Loucy (cell line): ENCODE data around the gene GPR151.

Experiments used
- H2AFZ ChIP-seq: fragments of 200-600 bp; sonication (generic); 2 replicates; pipeline ENCODE4 v1.6.0; 2016; ENCODE audit warnings: antibody characterized with exemption, mild to moderate bottlenecking, low read length, moderate library complexity
- H3F3A ChIP-seq: fragments of 200-600 bp; 2 replicates; pipeline ENCODE4 v1.6.0; 2016; ENCODE audit warnings: antibody characterized with exemption, low read depth, mild to moderate bottlenecking
- H3K27me3 ChIP-seq: fragments of 200-600 bp; sonication (generic); 2 replicates; pipeline ENCODE4 v1.6.1; 2014; ENCODE audit warnings: low read length, mild to moderate bottlenecking; ENCODE audit not compliant: insufficient read depth, poor library complexity, severe bottlenecking
- H3K36me3 ChIP-seq: fragments of 200-600 bp; sonication (generic); 2 replicates; pipeline ENCODE4 v1.6.1; 2016; ENCODE audit warnings: low read length; ENCODE audit not compliant: insufficient read depth
- H3K4me1 ChIP-seq: fragments of 200-600 bp; sonication (generic); 2 replicates; pipeline ENCODE4 v1.5.1; 2014; ENCODE audit warnings: low read length, mild to moderate bottlenecking; ENCODE audit not compliant: insufficient read depth, poor library complexity, severe bottlenecking
- H3K4me2 ChIP-seq: fragments of 200-600 bp; sonication (generic); 2 replicates; pipeline ENCODE4 v1.6.0; 2014; ENCODE audit warnings: antibody characterized with exemption, low read length, low read depth, mild to moderate bottlenecking; ENCODE audit not compliant: poor library complexity, severe bottlenecking
- H3K4me3 ChIP-seq: fragments of 200-600 bp; sonication (generic); 2 replicates; pipeline ENCODE4 v1.5.1; 2014; ENCODE audit warnings: low read length, mild to moderate bottlenecking, mixed read lengths; ENCODE audit not compliant: poor library complexity, severe bottlenecking
- H3K79me2 ChIP-seq: fragments of 200-600 bp; sonication (generic); 2 replicates; pipeline ENCODE4 v1.6.1; 2014; ENCODE audit warnings: low read length; ENCODE audit not compliant: insufficient read depth
- H3K9ac ChIP-seq: fragments of 200-600 bp; sonication (generic); 2 replicates; pipeline ENCODE4 v1.6.0; 2014; ENCODE audit warnings: mild to moderate bottlenecking, low read depth, low read length, moderate library complexity; ENCODE audit not compliant: poor library complexity, severe bottlenecking
- H3K9me2 ChIP-seq: fragments of 200-600 bp; sonication (generic); replicated peaks from 2 replicates; pipeline ENCODE4 v1.6.1; 2016; ENCODE audit warnings: low read depth, low read length, mixed read lengths
- H3K9me3 ChIP-seq: fragments of 200-600 bp; sonication (generic); 2 replicates; pipeline ENCODE4 v1.6.1; 2014; ENCODE audit warnings: mild to moderate bottlenecking, antibody characterized with exemption, low read length, low read depth; ENCODE audit not compliant: insufficient read depth
- H4K20me1 ChIP-seq: fragments of 200-600 bp; sonication (generic); 2 replicates; pipeline ENCODE4 v1.6.0; 2014; ENCODE audit warnings: antibody characterized with exemption, low read length, mild to moderate bottlenecking; ENCODE audit not compliant: insufficient read depth, poor library complexity, severe bottlenecking
- CTCF ChIP-seq: fragments of 200-600 bp; sonication (generic); conservative IDR thresholded peaks from 2 replicates; pipeline ENCODE4 v1.5.1; 2014; ENCODE audit warnings: mild to moderate bottlenecking, antibody characterized with exemption, low read length
- EZH2phosphoT487 ChIP-seq: fragments of 200-600 bp; IDR thresholded peaks from 2 replicates; pipeline ENCODE4 v1.6.1; 2018; ENCODE audit warnings: antibody characterized with exemption, mild to moderate bottlenecking, moderate library complexity, borderline replicate concordance

The GPR151 gene

DNA sequence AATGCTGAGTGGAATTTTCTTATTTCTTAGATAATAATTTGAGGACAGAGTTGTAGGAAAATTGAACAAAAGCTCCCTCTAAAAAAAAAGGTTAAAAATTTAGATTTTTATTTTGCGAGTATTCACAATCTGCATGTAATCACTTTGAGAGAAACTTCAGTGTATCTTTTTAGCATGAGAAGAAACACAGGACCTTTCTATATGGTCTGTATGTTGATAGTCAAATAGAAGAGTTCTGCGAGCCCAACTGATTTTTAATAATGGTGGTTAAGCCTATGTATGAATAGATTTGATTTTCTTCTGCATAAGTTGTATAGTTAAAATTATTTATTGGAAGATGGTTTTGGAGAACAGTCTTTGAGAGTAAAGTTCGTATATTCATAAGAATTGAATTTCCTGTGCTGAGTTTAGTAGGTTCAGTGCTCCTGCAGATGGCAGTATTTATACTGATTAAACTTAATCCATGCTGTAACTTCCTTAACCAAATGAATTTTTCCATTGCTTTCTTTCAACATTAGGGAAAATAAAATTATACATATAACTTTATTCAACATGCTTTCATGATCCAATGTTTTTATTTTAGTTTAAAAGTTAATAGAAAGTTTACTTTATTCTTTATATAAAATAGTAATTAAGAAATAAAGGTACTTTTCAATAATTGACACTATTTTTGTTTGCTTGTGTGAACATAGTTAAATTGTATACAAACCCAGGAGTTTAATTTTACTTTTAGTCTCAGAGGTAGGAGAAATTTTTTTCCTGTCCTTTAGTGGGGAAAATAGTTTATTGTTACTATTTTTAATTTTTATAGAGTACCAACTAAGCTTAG is 49.3 kb downstream of the GPR151 start:
- Histone ChIP-seq H3K36me3 (peaks cover 84% of the 10 kb centered on the region), H3K79me2 (peaks cover 56% of the 10 kb centered on the region), H2AFZ (no peak overlapping the region), H4K20me1 (peaks cover 70% of the 10 kb centered on the region), H3K9me2 (no peaks in the 10 kb centered on the region), H3F3A (0 out of 2 replicates have a peak, but pooled peaks cover 3% of the 10 kb centered on the region), H3K4me3 (no peak overlapping the region), H3K4me1 (no peaks in the 10 kb centered on the region), H3K9ac (no peak overlapping the region), H3K4me2 (peak overlapping the region; percentile 27), H3K27me3 (no peaks in the 10 kb centered on the region), H3K9me3 (no peaks in the 10 kb centered on the region)
- TF ChIP-seq CTCF (peak; percentile 62), EZH2phosphoT487 (no peak)

DNA sequence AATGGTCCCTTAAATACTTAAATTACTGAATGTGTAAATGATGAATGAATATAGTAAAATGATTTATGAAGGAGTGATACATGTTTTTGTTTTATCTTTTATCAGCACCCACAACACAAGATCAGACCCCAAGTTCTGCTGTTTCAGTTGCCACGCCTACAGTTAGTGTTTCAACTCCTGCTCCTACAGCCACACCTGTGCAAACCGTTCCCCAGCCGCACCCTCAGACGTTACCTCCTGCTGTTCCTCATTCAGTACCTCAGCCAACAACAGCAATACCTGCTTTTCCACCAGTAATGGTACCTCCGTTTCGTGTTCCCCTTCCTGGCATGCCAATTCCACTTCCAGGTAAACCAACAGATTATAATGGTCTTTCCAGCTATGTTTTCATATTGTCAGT is 52.5 kb downstream of the GPR151 start:
- Histone ChIP-seq H3F3A (0 out of 2 replicates have a peak, but pooled peaks cover 3% of the 10 kb centered on the region), H3K9me2 (no peaks in the 10 kb centered on the region), H3K4me1 (peaks cover 9% of the 10 kb centered on the region), H3K79me2 (peaks cover 82% of the 10 kb centered on the region), H3K4me2 (no peak overlapping the region), H2AFZ (no peak overlapping the region), H3K9ac (no peak overlapping the region), H3K9me3 (no peaks in the 10 kb centered on the region), H3K27me3 (no peaks in the 10 kb centered on the region), H4K20me1 (peaks cover 84% of the 10 kb centered on the region), H3K4me3 (no peak overlapping the region), H3K36me3 (peaks cover 92% of the 10 kb centered on the region)
- no peak for TF ChIP-seq EZH2phosphoT487
- TF ChIP-seq CTCF, result no peak
